K562 (cell line): Measurements from ENCODE around the gene TAF1D. TPM values are rescaled to one million over a fixed set of nuclear protein-coding genes. Genes with fewer than 3 reads are reported as not detected.

Source experiments
- ATAC-seq: fragments of 200-7000 bp; cut with Tn5 transposase; 3 replicates; pipeline ENCODE4 v1.9.1; 2020; ENCODE audit warnings: moderate library complexity
- BruUV-seq: library from RNA; stranded (reverse); fragments of 400-500 nt; replicated peaks from 2 replicates; lab custom pipeline; 2021; lab: Mats Ljungman, UMichigan
- CTCF ChIA-PET: fragments of 300-600 bp; formaldehyde crosslinking; extraction: SDS; loops from one replicate; lab custom pipeline; 2021; ENCODE audit warnings: low intra/inter-chr PET ratio; lab: Yijun Ruan, JAX
- POLR2A ChIA-PET: fragments of 300-600, 350-650 bp; sonication (Branson Sonifier 250); formaldehyde crosslinking; extraction: SDS; loops from one replicate; lab custom pipeline; 2021; ENCODE audit warnings: antibody characterized with exemption, inconsistent platforms; lab: Yijun Ruan, JAX
- DNase-seq, 4 experiments: peaks; one replicate each; pipeline versions ENCODE4 v3.0.0 to v3.0.0-alpha.2; 2011 to 2018; ENCODE audit warnings: low spot score in 3 of 4, mixed read lengths in 3 of 4; ENCODE audit errors: extremely low read depth in 1 of 4
- FAIRE-seq: peaks from 2 replicates; lab custom pipeline; 2011; peaks lifted over from hg19 to GRCh38; lab: Jason Lieb, UNC
- H2AFZ ChIP-seq: 2 replicates; pipeline ENCODE4 v1.6.0; 2011; ENCODE audit warnings: low read depth, low read length, control low read depth, inconsistent platforms
- H3K27ac ChIP-seq: fragments of 200-600 bp; 3 replicates; pipeline ENCODE4 v1.8.0; 2011; ENCODE audit warnings: low read depth, mild to moderate bottlenecking, control low read depth, inconsistent platforms, low read length, moderate library complexity, mixed read lengths; ENCODE audit errors: extremely low read depth
- H3K27me3 ChIP-seq, 2 experiments: fragments of 300-600 bp in 1 of 2; 2 replicates in 1 of 2; 3 replicates in 1 of 2; pipeline versions ENCODE4 v1.6.0 to v1.8.0; 2011; ENCODE audit warnings: inconsistent platforms in 2 of 2, low read length in 2 of 2, mild to moderate bottlenecking in 1 of 2, mixed read lengths in 1 of 2, moderate library complexity in 1 of 2; ENCODE audit not compliant: control insufficient read depth in 2 of 2, insufficient read depth in 2 of 2
- H3K36me3 ChIP-seq: fragments of 300-600 bp; 3 replicates; pipeline ENCODE4 v1.8.0; 2011; ENCODE audit warnings: mild to moderate bottlenecking, low read length, inconsistent platforms; ENCODE audit not compliant: control insufficient read depth, insufficient read depth
- H3K4me1 ChIP-seq, 2 experiments: fragments of 200-600 bp in 1 of 2; replicated peaks in 1 of 2; 2 replicates in 1 of 2; 3 replicates in 1 of 2; pipeline versions ENCODE4 v1.5.1 to v1.8.0; 2011; ENCODE audit warnings: inconsistent platforms in 2 of 2, low read length in 2 of 2, mild to moderate bottlenecking in 1 of 2, mixed read lengths in 1 of 2, moderate library complexity in 1 of 2; ENCODE audit not compliant: control insufficient read depth in 2 of 2, insufficient read depth in 2 of 2
- H3K4me2 ChIP-seq: 2 replicates; pipeline ENCODE4 v1.6.1; 2011; ENCODE audit warnings: low read length, control low read depth, inconsistent platforms, mixed read lengths; ENCODE audit not compliant: insufficient read depth
- H3K4me3 ChIP-seq: fragments of 200-600 bp; sonication (generic), shearing (Covaris generic); 2 replicates; pipeline ENCODE4 v1.5.1; 2016; ENCODE audit warnings: control low read depth, inconsistent platforms
- H3K79me2 ChIP-seq: fragments of 200-600 bp; 3 replicates; pipeline ENCODE4 v1.8.0; 2011; ENCODE audit warnings: low read length, inconsistent platforms; ENCODE audit not compliant: control insufficient read depth, insufficient read depth
- H3K9ac ChIP-seq, 2 experiments: 2 replicates each; pipeline versions ENCODE4 v1.6.0 to v1.6.1; 2011; ENCODE audit warnings: low read depth in 2 of 2, low read length in 2 of 2, control low read depth in 1 of 2, inconsistent platforms in 1 of 2, mild to moderate bottlenecking in 1 of 2, mixed read lengths in 1 of 2; ENCODE audit not compliant: insufficient read depth in 1 of 2
- H3K9me1 ChIP-seq: one replicate; pipeline ENCODE4 v1.6.0; 2011; ENCODE audit warnings: inconsistent platforms, mild to moderate bottlenecking, low read length, moderate library complexity; ENCODE audit not compliant: control insufficient read depth, insufficient read depth
- H3K9me3 ChIP-seq: replicated peaks from 2 replicates; pipeline ENCODE4 v1.5.1; 2011; ENCODE audit warnings: low read depth, low read length, inconsistent platforms; ENCODE audit not compliant: control insufficient read depth, insufficient read depth
- H4K20me1 ChIP-seq: replicated peaks from 2 replicates; pipeline ENCODE4 v1.6.1; 2011; ENCODE audit warnings: low read length, inconsistent platforms, mixed read lengths; ENCODE audit not compliant: control insufficient read depth, insufficient read depth
- ARHGAP35 ChIP-seq: fragments of 450-650 bp; IDR thresholded peaks from 2 replicates; pipeline ENCODE4 v1.6.1; 2018; ENCODE audit not compliant: partially characterized antibody
- CLOCK ChIP-seq: fragments of 250-450 bp; sonication (Bioruptor Pico); IDR thresholded peaks from 2 replicates; pipeline ENCODE4 v1.4.0; 2020; ENCODE audit warnings: mild to moderate bottlenecking, moderate library complexity, borderline replicate concordance
- GATAD2A ChIP-seq: fragments of 450-650 bp; IDR thresholded peaks from 2 replicates; pipeline ENCODE4 v1.6.1; 2017
- HCFC1 ChIP-seq: IDR thresholded peaks from 2 replicates; pipeline ENCODE4 v1.6.1; 2012; ENCODE audit warnings: low read depth, low read length, improper control_type of control experiment
- MAFF ChIP-seq: IDR thresholded peaks from 2 replicates; pipeline ENCODE4 v1.6.1; 2012; ENCODE audit warnings: low read length, improper control_type of control experiment
- MEF2D ChIP-seq: conservative IDR thresholded peaks from 2 replicates; pipeline ENCODE4 v1.6.1; 2016; ENCODE audit warnings: low read depth, missing genetic modification characterization, missing compliant biosample characterization
- PML ChIP-seq: IDR thresholded peaks from 2 replicates; pipeline ENCODE4 v1.6.1; 2012; ENCODE audit warnings: low read length, inconsistent platforms
- POLR2A ChIP-seq: fragments of 450-650 bp; conservative IDR thresholded peaks from 2 replicates; pipeline ENCODE4 v1.6.1; 2016
- POLR2G ChIP-seq: fragments of 200-400 bp; formaldehyde crosslinking; IDR thresholded peaks from 2 replicates; pipeline ENCODE4 v1.6.1; 2017; ENCODE audit warnings: low read depth, mild to moderate bottlenecking, antibody characterized with exemption, low read length, moderate library complexity
- POLR3G ChIP-seq: IDR thresholded peaks from 2 replicates; pipeline ENCODE4 v1.6.1; 2011; ENCODE audit not compliant: insufficient read length, insufficient replicate concordance; ENCODE audit errors: extremely low read depth
- SAP30 ChIP-seq: fragments of 200-600 bp; sonication (generic); IDR thresholded peaks from 2 replicates; pipeline ENCODE4 v1.6.1; 2012; ENCODE audit warnings: borderline replicate concordance, low read depth, mild to moderate bottlenecking, moderate library complexity, low read length, control low read depth, inconsistent platforms; ENCODE audit not compliant: insufficient read depth, poor library complexity, severe bottlenecking
- SNRNP70 ChIP-seq: fragments of 200-400 bp; formaldehyde crosslinking; optimal IDR thresholded peaks from 2 replicates; pipeline ENCODE3; 2017; ENCODE audit warnings: low read depth, low read length
- SUPT5H ChIP-seq: fragments of 450-650 bp; IDR thresholded peaks from 2 replicates; pipeline ENCODE4 v1.6.1; 2016
- ZNF444 ChIP-seq: fragments of 250-450 bp; sonication (Bioruptor Pico); IDR thresholded peaks from 2 replicates; pipeline ENCODE4 v1.4.0; 2020; ENCODE audit warnings: mild to moderate bottlenecking, moderate library complexity
- ZNF561 ChIP-seq: fragments of 450-650 bp; formaldehyde crosslinking; conservative IDR thresholded peaks from 2 replicates; pipeline ENCODE4 v1.4.0; 2020; ENCODE audit warnings: mild to moderate bottlenecking, moderate library complexity
- ZNF592 ChIP-seq: fragments of 450-650 bp; IDR thresholded peaks from 2 replicates; pipeline ENCODE4 v1.6.1; 2017; ENCODE audit warnings: antibody characterized with exemption, mild to moderate bottlenecking
- ZNF699 ChIP-seq: fragments of 250-450 bp; sonication (Bioruptor Pico); IDR thresholded peaks from 2 replicates; pipeline ENCODE4 v1.8.0; 2021; ENCODE audit warnings: mild to moderate bottlenecking, moderate library complexity; ENCODE audit not compliant: insufficient replicate concordance
- ZNF75A ChIP-seq: fragments of 450-650 bp; formaldehyde crosslinking; IDR thresholded peaks from 2 replicates; pipeline ENCODE4 v1.4.0; 2020; ENCODE audit warnings: mild to moderate bottlenecking
- WGBS: fragments of 100-300 bp; shearing (Covaris generic); methylation state at CpG from one replicate; pipeline ENCODE4 v1.1.6; 2016; ENCODE audit warnings: low coverage, mixed read lengths; ENCODE audit not compliant: insufficient coverage; ENCODE audit errors: missing lambda C conversion rate; 5-methylcytosine and 5-hydroxymethylcytosine counted together
- in situ Hi-C: fragments of 300-500 bp; cut with MboI; formaldehyde crosslinking; loops from 4 replicates; pipeline ENCODE4 v1.15.0; 2018; ENCODE audit warnings: inconsistent platforms, mixed read lengths
- intact Hi-C: fragments of 100-400 bp; cut with micrococcal nuclease; formaldehyde crosslinking; loops from 2 replicates; pipeline ENCODE4 v1.14.2; 2022
- polyA plus RNA-seq, 8 experiments: library from polyadenylated mRNA; depleted of rRNA in 4 of 8; stranded (reverse) in 5 of 8; unstranded in 3 of 8; fragments of >200 nt; fragmentation: Nextera tagmentation in 2 of 8; fragmentation: Illumina TruSeq in 1 of 8; extraction: Ambion mirVana in 2 of 8; extraction: Trizol in 1 of 8; gene quantifications; 2 replicates each; pipeline versions ENCODE4 v1.2.1 to v1.2.3, GENCODE V29; 2011 to 2014; ENCODE audit warnings: inconsistent platforms in 1 of 8, missing spikeins in 1 of 8
- total RNA-seq, 7 experiments: library from RNA; depleted of rRNA in 6 of 7; stranded (reverse); fragments of >200 nt in 6 of 7; fragmentation: Illumina TruSeq in 2 of 7; extraction: Trizol in 2 of 7; gene quantifications; 2 replicates each; pipeline versions ENCODE4 v1.2.1 to v1.2.3, GENCODE V29; 2011 to 2021; ENCODE audit warnings: low replicate concordance in 1 of 7

TAF1D gene
- total and polyA plus RNA-seq, 9 of the 15 experiments (the other 6 are each of a cell fraction or from before 2014, with no cell fraction given): 122 to 347 (median 250) TPM

GRCh38 chr11:93732237-93732892 lies 8.9 kb downstream of the TAF1D start:
- Histone ChIP-seq H3K4me1 (no peaks in the 10 kb centered on the region; a peak in 3 of 5 replicates), H2AFZ (no peak overlapping the region), H3K27ac (peak overlapping the region; percentile 3; the same call in 1 of the 3 replicates), H3K27me3 (no peaks in the 10 kb centered on the region), H3K9ac (no peak overlapping the region), H4K20me1 (peaks cover 4% of the 10 kb centered on the region; the same call in 1 of the 2 replicates), H3K9me3 (no peaks in the 10 kb centered on the region), H3K36me3 (peaks cover 100% of the 10 kb centered on the region), H3K4me3 (no peak overlapping the region), H3K9me1 (no peaks in the 10 kb centered on the region), H3K79me2 (peaks cover 54% of the 10 kb centered on the region), H3K4me2 (no peak overlapping the region)
- ATAC-seq (no peak), DNase-seq (no peak), FAIRE-seq (no peak)
- CTCF ChIA-PET: no interaction called here
- intact Hi-C loops (no loop called here), in situ Hi-C loops (no loop called here)
- 66% methylated on average over 4 of the region's 4 CpGs for WGBS
- POLR2A ChIA-PET: interaction anchor here (0.9 to 9.3 kb wide), 3 partner anchors 8 to 15 kb away, joined by 4 to 98 read pairs (median 8); partner anchors contain the start of genes C11orf54 and TAF1D
- no TSS peak for BruUV-seq
- no peak for TF ChIP-seq HCFC1
- no peak for TF ChIP-seq MEF2D (tag)
- no peak for TF ChIP-seq GATAD2A
- TF ChIP-seq ZNF699 (CRISPR knock-in tag): no peak
- no peak for TF ChIP-seq ARHGAP35
- TF ChIP-seq PML: no peak
- no peak for TF ChIP-seq SNRNP70
- no peak for TF ChIP-seq MAFF
- TF ChIP-seq SUPT5H: peak; percentile 47; the same call in 1 of the 2 replicates
- no peak for TF ChIP-seq ZNF75A (CRISPR knock-in tag)
- no peak for TF ChIP-seq SAP30
- TF ChIP-seq ZNF592: no peak
- TF ChIP-seq POLR2A: peak; percentile 55
- no peak for TF ChIP-seq ZNF444 (CRISPR knock-in tag)
- TF ChIP-seq ZNF561: no peak
- no peak for TF ChIP-seq CLOCK (CRISPR knock-in tag)
- TF ChIP-seq POLR3G: no peak
- peak; percentile 40 for TF ChIP-seq POLR2G
